ENCODE results near the gene TFB1M.
"Not testable (repeated sequence)": the region's sequence is repeated elsewhere in the genome, so short reads cannot be mapped to it uniquely, and the experiment has no call there.

TFB1M gene

DNA sequence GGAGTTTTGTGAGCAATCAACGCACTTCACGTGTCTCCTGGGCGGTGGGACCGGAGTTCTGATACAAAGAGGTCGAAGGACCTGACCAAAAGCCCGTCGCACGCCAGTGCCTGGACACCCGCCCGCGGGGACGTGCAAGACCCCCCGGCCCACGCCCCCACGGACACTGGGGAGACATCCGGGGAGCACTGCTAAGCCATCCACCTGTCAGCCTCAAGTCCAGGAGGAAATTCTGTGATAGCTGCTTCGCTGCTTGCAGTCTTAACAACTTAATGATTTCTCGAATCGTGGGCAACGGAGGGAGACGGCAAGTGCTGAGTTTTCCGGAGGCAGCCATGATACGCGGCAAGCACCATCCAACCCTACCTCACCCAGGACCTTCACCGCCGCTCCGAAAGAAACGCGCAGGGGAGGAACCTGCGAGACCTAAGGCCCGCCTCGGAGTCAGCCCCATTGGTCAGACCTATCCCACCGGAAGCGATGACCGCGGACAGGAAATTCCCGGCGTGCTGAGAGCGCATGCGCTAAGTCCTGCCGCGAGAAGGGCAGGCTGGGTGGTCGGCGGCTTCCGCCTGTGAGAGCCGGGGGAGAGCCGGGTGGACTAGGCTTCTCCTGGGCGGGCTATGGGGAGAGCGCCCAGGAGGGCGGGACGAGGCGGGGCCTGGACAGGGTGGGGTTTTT is at the start of gene TFB1M:
TSS of gene TFB1M (minus strand) at position 393 of the 681 bp plus-strand sequence. CDS start at position 337, 56 bp downstream.
- peak; percentile 98 for DNase-seq (ENCODE audit: low read depth, low spot score)

DNA sequence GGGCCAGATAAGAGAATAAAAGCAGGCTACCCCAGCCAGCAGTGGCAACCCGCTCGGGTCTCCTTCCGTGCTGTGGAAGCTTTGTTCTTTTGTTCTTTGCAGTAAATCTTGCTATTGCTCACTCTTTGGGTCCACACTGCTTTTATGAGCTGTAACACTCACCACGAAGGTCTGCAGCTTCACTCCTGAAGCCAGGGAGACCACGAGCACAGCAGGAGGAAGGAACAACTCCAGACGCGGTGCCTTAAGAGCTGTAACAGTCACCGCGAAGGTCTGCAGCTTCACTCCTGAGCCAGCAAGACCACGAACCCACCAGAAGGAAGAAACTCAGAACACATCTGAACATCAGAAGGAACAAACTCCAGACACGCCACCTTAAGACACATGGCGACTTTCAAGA is 49.7 kb upstream of the TFB1M start:
- DNase-seq (ENCODE audit: low read depth, low spot score): not testable (repeated sequence)

DNA sequence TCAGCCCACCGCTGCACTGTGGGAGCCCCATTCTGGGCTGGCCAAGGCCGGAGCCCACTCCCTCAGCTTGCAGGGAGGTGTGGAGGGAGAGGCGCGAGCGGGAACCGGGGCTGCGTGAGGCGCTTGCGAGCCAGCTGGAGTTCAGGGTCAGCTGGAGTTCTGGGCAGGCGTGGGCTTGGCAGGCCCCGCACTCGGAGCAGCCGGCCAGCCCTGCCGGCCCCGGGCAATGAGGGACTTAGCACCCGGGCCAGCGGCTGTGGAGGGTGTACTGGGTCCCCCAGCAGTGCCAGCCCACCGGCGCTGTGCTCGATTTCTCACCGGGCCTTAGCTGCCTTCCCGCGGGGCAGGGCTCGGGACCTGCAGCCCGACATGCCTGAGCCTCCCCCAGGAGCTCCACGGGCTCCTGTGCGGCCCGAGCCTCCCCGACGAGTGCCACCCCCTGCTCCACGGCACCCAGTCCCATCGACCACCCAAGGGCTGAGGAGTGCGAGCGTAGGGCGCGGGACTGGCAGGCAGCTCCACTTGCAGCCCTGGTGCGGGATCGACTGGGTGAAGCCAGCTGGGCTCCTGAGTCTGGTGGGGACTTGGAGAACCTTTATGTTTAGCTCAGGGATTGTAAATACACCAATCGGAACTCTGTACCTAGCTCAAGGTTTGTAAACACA is 48.8 kb upstream of the TFB1M start:
- not testable (repeated sequence) for DNase-seq (ENCODE audit: low read depth, low spot score)

DNA sequence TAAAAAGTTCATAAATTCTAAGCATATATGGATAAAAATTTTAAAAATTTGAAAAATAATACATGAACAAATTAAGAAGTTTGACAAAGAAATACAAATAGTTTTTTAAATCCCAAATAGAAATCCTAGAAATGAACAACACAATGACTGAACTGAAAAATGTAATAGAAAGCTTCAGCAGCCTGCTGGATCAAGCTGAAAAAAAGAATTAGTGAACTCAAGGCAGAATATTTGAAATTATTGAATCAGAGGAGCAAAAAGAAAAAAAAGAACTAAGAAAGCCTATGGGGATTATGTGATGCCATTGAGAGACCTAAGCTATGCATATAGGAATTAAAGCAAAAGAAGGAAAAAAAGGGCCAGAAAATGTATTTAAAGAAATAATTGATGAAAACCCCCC is 39.9 kb upstream of the TFB1M start:
- DNase-seq (ENCODE audit: low read depth, low spot score): no peak

DNA sequence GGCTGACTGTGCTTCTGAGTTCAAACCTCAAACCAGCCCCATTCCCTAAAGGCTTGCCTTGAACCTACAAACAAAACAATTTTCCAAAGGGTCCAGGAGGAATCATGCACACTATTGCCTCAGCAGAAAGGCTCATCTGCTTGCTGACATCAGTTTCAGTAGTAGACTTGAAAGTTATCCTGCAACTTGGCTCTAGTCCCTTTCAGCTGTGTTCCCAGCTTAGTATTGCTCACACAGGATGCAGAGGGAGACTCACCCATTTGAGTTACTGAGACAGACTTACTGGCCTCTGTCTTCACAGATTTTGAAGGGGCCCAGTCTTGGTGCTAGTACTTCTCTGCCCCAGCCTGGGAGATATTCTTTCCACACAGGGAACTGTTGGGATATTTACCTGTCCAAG is 38.5 kb upstream of the TFB1M start:
- no peak for DNase-seq (ENCODE audit: low read depth, low spot score)

DNA sequence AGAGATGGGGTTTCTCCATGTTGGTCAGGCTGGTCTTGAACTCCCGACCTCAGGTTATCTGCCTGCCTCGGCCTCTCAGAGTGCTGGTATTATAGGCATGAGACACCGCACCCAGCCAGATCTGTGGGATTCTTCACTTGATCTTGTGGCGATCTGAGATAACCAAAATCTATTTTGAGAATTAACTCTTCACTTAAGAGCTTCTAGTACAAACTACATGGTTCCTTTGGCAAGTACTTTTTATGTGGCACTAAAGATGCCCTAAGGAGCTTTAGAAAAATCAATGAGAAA is 37.8 kb upstream of the TFB1M start:
- no peak for DNase-seq (ENCODE audit: low read depth, low spot score)

DNA sequence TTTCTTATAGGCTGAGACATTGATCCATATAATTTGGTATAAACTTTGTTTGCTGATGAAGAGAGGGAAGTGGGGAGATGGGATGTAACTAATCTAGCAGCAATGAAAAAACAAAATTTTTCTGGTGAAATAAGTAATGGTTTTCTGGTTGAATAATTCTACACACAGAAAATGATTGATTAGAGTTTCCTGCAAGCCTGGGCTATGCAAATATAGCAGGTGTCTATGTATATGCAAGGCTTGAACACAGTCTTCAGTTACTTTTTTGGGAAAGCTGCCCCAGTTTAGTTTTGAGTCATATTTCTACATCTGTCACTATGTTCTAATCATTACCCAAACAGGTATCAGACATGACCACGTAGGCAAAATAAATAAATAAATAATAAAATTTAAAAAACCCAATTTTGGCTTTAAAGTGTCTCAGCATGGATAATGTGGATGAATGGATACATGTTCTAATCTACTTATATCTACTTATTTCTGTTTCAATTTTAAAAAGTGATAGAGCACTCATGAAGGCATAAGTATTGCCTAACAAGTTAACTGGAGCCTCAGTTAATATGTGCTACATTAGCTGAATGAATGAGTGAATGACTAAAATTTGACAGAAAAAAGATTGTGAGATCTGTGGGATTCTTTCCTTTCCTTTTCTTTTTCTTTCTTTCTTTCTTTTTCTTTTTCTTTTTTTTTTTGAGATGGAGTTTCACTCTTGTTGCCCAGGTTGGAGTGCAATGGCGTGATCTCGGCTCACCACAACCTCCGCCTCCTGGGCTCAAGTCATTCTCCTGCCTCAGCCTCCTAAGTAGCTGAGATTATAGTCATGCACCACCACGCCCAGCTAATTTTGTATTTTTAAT is 37.2 kb upstream of the TFB1M start:
- no peak for DNase-seq (ENCODE audit: low read depth, low spot score)

DNA sequence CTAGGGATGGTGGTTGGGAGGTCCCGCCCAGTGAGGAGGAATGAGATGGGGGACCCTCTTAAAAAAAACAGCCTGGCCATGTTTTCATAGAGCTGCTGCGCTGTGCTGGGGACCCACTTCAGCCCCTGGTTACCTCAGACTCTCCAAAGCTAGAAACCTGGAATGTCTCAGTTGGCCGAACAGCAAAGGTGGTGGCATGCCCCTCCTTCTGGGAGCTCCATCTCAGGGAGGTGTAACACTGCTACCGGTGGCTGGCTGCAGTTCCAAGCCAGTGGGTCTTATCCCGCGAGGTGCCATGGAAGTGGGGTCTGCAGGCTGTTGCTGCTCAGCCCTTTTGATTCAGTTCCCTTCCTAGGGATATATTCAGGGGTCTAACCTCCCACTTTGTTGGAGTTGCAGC is 35.7 kb upstream of the TFB1M start:
- no peak for DNase-seq (ENCODE audit: low read depth, low spot score)

DNA sequence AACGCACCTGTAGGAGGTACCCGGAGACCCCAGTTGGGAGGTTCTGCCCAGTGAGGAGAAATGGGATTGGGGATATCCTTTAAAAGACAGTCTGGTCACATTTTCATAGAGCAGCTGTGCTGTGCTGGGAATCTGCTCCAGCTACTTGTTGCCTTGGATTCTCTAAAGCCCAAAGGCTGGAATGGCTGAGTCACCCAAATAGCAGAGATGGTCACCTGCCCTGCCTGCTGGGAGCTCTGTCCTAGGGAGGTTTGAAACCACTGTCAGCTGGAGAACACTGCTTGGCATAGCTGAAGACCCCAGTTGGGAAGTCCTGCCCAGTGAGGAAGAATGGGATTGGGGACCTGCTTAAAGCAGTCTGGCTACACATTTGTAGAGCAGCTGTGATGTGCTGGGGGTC is 34.8 kb upstream of the TFB1M start:
- DNase-seq (ENCODE audit: low read depth, low spot score): no peak

DNA sequence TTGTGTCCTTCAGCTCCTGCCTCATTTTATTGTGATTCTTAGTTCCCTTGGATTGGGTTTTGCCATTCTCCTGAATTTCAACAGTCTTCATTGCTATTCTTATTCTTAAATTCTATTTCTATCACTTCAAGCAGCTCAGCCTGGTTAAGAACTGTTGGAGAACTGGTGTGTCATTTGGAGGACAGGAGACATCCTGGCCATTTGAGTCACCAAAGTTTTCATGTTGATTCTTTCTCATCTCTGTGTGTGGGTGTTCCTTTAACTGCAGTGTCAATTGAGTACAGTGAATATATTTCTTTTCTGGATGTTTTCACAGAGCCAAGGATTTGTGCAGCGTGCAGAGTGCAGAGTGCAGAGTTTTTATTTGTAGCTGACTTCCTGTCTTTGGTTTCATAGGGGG is 33.5 kb upstream of the TFB1M start:
- DNase-seq (ENCODE audit: low read depth, low spot score): no peak

DNA sequence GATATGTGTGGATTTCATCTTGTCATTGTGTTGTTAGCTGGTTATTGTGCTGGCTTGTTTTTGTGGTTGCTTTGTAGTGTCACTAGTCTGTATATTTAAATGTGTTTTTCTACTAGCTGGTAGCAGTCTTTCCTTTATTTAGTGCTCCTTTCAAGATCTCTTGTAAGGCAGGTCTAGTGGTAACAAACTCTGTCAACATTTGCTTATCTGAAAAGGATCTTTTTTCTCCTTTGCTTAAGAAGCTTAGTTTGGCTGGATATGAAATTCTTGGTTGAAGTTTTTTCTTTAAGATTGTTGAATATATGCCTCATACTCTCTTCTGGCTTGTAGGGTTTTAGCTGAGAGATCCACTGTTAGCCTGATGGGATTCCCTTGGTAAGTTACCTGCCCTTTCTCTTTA is 32.7 kb upstream of the TFB1M start:
- DNase-seq (ENCODE audit: low read depth, low spot score): no peak

DNA sequence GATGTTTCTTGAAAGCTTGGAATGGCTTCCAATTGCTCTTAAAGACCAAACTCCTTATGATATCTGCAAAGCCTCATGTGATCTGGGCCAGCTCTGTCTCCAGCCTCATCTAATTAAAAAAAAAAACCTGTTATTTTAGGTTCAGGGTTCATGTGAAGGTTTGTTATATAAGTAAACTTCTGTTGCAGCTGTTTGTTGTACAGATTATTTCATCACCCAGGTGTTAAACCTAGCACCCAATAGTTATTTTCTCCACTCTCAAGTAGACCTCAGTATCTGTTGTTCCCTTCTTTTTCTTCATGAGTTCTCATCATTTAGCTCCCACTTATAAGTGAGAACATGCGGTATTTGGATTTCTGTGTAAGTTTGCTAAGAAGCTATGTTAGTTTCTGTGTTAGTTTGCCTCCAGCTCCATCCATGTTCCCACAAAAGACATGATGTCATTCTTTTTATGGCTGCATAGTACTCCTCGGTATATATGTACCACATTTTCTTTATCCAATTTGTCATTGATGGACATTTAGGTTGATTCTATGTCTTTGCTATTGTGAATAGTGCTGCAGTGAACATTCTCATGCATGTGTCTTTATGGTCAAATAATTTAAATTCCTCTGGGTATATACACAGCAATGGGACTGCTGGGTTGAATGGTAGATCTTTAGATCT is 30.2 kb upstream of the TFB1M start:
- no peak for DNase-seq (ENCODE audit: low read depth, low spot score)

DNA sequence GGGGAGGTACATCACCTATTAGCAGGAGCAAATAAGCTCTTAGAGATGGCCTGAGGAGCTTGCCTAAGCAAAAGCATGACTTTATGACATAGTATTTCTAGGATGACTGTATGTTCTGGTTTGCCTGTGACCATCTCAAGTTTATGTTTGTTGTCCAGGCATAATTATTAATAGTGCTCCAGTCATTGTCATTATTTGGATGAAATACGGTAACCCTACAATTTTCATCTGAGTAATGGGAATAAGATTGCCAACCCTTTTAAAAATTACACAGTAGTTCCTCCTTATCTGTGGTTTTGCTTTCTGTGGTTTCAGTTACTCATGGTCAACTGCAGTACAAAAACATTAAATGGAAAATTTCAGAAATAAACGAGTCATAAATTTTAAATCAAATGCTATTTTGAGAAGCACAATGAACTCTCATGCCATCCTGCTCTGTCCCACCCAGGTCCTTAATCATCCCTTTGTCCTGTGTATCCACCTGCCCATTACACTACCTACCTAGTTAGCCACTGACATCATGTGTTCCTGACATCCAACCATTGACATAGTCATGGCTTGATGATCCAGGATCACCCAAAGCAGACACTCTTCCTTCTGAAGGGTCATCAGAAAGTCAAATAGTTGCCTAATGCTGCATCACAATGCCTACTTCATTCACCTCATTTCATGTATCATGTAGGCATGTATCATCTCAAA is 27.0 kb upstream of the TFB1M start:
- DNase-seq (ENCODE audit: low read depth, low spot score): no peak

DNA sequence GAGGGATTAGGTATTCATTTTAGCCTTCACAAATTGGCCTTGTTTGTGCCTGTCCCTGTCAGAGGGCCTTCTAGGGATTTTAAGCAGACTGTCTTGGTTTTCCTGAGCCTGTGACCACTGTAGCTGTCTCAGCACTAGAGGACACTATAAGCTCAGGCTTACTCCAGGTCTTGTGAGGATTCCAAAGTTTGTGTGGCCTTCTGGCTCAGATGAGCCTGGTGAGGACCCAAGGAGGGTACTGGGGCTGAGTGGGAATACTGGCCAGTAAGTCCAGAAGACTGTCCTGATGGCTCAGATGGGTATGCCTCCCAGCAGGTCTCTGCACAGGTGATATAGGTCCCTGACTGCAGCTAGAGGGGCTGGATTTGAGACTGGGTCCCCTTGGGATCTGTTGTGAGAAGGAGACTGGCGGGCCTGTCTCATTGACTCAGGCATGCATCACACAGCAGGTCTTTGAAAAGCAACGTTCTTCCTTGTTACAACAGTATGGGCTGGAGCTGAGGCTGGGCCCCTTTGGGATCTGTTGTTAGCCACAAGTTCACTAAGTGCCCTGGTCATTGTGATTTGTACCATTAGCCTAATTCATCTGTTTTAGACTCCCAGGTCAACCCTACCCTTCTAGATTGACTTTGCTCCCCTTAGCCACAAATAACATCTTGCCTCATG is 26.3 kb upstream of the TFB1M start:
- no peak for DNase-seq (ENCODE audit: low read depth, low spot score)

DNA sequence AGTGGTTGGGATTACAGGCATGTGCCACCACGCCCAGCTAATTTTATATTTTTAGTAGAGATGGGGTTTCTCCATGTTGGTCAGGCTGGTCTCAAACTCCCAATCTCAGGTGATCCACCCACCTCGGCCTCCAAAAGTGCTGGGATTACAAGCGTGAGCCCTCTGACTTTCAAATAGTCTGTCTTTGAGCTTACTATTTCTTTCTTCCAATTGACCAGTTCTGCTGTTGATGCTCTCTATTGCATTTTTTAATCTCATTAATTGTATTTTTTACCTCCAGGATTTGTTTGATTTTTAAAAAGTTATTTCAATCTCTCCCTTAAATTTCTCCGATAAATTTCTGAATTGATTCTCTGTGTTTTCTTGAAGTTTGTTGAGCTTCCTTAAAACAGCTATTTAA is 25.6 kb upstream of the TFB1M start:
- DNase-seq (ENCODE audit: low read depth, low spot score): not testable (repeated sequence)

DNA sequence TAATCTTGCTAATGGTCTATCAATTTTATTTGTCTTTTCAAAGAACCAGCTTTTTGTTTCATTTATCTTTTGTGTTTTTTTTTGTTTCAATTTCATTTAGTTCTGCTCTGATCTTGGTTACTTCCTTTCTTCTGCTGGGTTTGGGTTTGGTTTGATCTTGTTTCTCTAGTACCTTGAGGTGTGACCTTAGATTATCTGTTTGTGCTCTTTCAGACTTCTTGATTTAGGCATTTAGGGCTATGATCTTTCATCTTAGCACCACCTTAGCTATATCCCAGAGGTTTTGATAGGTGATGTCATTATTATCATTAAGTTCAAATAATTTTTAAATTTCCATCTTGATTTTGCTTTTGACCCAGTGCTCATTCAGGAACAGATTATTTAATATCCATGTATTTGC is 24.0 kb upstream of the TFB1M start:
- not testable (repeated sequence) for DNase-seq (ENCODE audit: low read depth, low spot score)

DNA sequence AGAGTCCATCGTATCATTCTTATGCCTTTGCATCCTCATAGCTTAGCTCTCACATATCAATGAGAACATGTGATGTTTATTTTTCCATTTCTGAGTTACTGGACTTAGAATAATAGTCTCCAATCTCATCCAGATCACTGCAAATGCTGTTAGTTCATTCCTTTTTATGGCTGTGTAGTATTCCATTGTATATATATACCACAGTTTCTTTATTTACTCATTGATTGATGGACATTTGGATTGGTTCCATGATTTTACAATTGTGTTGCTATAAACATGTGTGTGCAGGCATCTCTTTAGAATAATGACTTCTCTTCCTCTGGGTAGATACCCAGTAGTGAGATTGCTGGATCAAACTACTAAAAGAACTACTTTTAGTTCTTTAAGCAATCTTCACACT is 21.0 kb upstream of the TFB1M start:
- DNase-seq (ENCODE audit: low read depth, low spot score): no peak

DNA sequence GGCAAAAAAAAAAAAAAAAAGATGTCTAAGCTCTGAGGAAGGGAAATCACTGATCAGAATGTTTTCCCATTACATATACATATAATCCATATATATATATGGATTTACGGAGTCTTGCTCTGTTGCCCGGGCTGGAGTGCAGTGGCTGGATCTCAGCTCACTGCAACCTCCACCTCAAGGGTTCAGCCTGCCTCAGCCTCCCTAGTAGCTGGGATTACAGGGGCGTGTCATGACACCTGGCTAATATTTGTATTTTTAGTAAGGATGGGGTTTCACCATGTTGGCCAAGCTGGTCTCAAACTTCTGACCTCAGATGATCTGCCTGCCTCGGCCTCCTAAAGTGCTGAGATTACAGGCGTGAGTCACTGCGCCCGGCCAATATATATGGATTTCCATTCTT is 19.8 kb upstream of the TFB1M start:
- DNase-seq (ENCODE audit: low read depth, low spot score): not testable (repeated sequence)

DNA sequence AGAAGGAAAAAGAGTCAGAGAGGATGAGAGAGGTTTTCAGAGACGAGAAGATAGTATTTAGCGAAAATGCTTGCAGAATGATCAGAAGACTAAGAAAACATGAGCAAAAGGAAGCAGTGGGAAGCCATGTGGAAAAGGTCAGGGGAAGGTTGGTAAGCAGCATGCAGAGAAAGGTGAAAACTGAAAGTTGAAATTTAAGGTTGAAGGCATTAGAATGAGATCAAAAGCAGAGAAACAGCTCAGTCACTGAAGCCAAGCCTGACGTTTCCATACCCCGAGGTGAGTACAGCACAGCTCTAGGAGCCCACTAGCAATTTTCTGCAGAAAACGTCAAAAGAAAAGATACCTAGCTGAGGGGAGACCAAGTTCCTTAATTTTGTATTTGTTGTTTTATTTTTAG is 19.1 kb upstream of the TFB1M start:
- DNase-seq (ENCODE audit: low read depth, low spot score): no peak

DNA sequence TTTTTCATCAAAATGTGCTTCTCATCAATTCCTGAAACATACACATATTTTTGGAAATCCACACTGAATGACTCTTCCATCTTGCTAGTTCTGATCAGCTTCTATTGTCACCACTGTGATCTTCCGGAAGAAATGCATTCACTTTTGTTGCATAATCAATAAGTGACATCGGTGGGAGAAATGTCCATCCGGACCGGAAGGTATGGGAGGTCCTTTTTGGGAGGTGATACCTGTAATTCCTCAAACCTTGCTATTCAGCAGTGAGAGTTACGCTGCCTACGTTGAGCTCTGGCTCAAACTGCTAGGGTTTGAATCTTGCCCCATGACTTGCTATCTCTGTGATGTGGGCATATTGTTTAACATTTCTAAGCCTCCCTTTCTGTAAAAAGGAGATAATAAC is 16.6 kb upstream of the TFB1M start:
- no peak for DNase-seq (ENCODE audit: low read depth, low spot score)

DNA sequence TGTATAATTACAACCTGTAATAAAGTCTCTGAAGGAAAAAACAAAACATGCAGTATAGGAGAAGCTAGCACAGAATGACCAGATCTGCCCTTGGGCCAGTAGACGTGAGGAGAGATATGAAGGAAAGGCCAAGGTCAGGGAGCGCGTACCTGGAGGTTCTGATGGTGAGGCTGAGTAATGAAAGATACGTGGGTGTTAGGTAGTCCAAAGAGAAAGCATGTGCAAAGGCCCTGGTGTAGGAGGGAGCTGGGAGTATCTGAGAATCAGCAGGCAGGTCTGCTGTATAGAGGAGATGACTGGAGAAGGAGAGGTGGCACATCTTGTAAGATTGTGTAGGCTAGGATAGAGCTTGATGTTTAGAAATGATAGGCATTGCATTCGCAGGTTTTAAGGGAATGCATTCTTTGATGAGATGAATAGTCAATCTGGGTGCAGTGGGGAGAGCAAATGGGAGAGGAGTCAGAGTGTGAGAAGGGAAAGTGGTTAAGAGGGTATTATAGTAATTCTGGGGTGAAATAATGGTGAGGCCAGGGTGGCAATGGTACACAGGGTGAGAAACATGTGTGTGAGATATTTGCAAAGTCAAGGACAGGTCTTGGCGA is 15.9 kb upstream of the TFB1M start:
- no peak for DNase-seq (ENCODE audit: low read depth, low spot score)

All from smooth muscle cell of the brain vasculature (primary cell).